ENCODE data around the gene CXCL1.

CXCL1 gene

GRCh38 chr4:73852771-73853170, 16.4 kb upstream of the CXCL1 start:
- no peak for DNase-seq

- no peak for DNase-seq
Measured at GRCh38 chr4:73853246-73853704, 15.9 kb upstream of the CXCL1 start, which contains the start of gene PF4V1. Gene PF4V1 (plus strand): TSS chr4:73853296. CDS start chr4:73853363, 67 bp downstream.

- DNase-seq: no peak
Measured at GRCh38 chr4:73853718-73854473, 15.3 kb upstream of the CXCL1 start.

GRCh38 chr4:73855406-73855805, 13.8 kb upstream of the CXCL1 start:
- no peak for DNase-seq

GRCh38 chr4:73856518-73856917, 12.7 kb upstream of the CXCL1 start:
- DNase-seq: no peak

GRCh38 chr4:73859614-73860088, 9.5 kb upstream of the CXCL1 start:
- DNase-seq: no peak

GRCh38 chr4:73860181-73860580, 9.0 kb upstream of the CXCL1 start:
- DNase-seq: no peak

- no peak for DNase-seq
Measured at GRCh38 chr4:73860917-73861316, 8.3 kb upstream of the CXCL1 start.

GRCh38 chr4:73862322-73862721, 6.9 kb upstream of the CXCL1 start:
- DNase-seq: no peak

GRCh38 chr4:73864365-73864764, 4.8 kb upstream of the CXCL1 start:
- no peak for DNase-seq

GRCh38 chr4:73864961-73865360, 4.2 kb upstream of the CXCL1 start:
- DNase-seq: no peak

- DNase-seq: no peak
Measured at GRCh38 chr4:73865431-73866096, 3.6 kb upstream of the CXCL1 start.

GRCh38 chr4:73866246-73866645, 2.9 kb upstream of the CXCL1 start:
- DNase-seq: no peak

- no peak for DNase-seq
Measured at GRCh38 chr4:73867783-73868182, 1.4 kb upstream of the CXCL1 start.

- no peak for DNase-seq
Measured at GRCh38 chr4:73868206-73869129, 725 bp upstream of the CXCL1 start.

GRCh38 chr4:73870260-73870659, 1.1 kb downstream of the CXCL1 start:
- no peak for DNase-seq

GRCh38 chr4:73870768-73871167, 1.6 kb downstream of the CXCL1 start:
- no peak for DNase-seq

- no peak for DNase-seq
Measured at GRCh38 chr4:73871511-73872310, 2.5 kb downstream of the CXCL1 start.

- DNase-seq: no peak
Measured at GRCh38 chr4:73872316-73873108, 3.3 kb downstream of the CXCL1 start.

- no peak for DNase-seq
Measured at GRCh38 chr4:73874386-73874785, 5.2 kb downstream of the CXCL1 start.

GRCh38 chr4:73875401-73875800, 6.2 kb downstream of the CXCL1 start:
- DNase-seq: no peak

Measured in NCI-H2081 treated with DMSO at 0.1 percent for 48 hours (cell line).